ENCODE results near the gene CEP192.

DNA sequence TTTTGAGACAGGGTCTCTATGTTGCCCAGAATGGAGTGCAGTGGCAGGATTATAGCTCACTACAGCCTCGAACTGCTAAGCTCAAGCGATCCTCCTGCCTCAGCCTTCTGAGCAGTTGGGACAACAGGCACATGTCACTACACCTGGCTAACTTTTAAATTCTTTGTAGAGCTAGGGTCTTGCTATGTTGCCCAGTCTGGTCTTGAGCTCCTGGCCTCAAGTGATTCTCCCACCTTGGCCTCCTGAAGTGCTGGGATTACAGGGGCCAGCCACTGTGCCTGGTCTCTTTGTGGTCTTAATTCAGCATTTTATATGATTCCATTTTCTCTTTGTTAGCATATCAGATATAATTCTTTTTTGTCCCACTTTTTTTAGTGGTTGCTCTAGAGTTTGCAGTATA, 34.1 kb downstream of the CEP192 start:
- TF ChIP-seq CTCF (IDR thresholded peaks at IDR 0.05 in 4 of 5, conservative IDR thresholded peaks at IDR 0.05 in 1 of 5) (no peak), POLR2A (IDR thresholded peaks at IDR 0.05) (no peak)

Data from gastrocnemius medialis (tissue), 4 donors.